ENCODE measurements around the gene ATXN7L2. TPM values are rescaled to one million over a fixed set of nuclear protein-coding genes. Genes with fewer than 3 reads are reported as not detected.

The ATXN7L2 gene
- total RNA-seq, 1 experiment from 2014 or later = 17.3 TPM

DNA sequence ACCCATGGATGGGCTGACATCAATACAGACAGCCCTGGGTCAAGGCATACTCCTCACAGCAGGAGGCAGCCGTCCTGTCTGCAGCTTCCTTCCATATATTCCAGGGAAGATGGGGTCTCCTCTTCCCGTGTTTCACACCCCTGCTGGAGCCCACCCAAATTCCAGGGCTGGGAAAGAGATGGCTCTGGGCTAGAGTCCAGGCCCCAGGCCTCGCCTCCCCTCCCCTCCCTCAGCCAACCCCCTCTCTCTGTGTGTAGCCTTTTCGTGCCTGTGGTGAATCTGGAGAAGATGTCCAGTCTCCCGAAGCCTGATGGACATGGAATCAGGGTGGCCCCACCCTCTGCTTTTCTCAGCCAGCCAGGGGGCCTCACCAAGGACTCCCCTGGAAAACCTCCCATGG is 3.6 kb downstream of the ATXN7L2 start:
- no peak overlapping the region for H3K14ac ChIP-seq (ENCODE audit: insufficient read depth, low read length)
- no peak overlapping the region for H2BK15ac ChIP-seq (ENCODE audit: low read depth, low read length)
- H3K4ac ChIP-seq (ENCODE audit: low read depth, low read length) = no peak overlapping the region
- no peak overlapping the region for H4K91ac ChIP-seq (ENCODE audit: insufficient read length, low read depth, low read length)
- peaks cover 5 to 52% (median 11%) of the 10 kb centered on the region in 3 experiments; a peak in 6 of 7 replicates for H3K36me3 Mint-ChIP-seq (ENCODE audit: insufficient read depth in 1 of 3, low read depth in 3 of 3)
- H2BK5ac ChIP-seq (ENCODE audit: insufficient read length, low read length) = no peak overlapping the region
- no peaks in the 10 kb centered on the region for H3K79me2 ChIP-seq (ENCODE audit: insufficient read depth, low read length)
- H3K4me1 Mint-ChIP-seq = peaks cover 17 to 30% of the 10 kb centered on the region in 2 experiments
- H3K9ac ChIP-seq (ENCODE audit: extremely low read depth, insufficient read length, low read length) = no peak overlapping the region
- peaks cover 15% of the 10 kb centered on the region for H3K23me2 ChIP-seq (ENCODE audit: insufficient read length, low read depth, low read length, poor library complexity, severe bottlenecking)
- H4K20me1 ChIP-seq (ENCODE audit: control insufficient read depth, insufficient read depth, insufficient read length) = no peaks in the 10 kb centered on the region
- no peaks in the 10 kb centered on the region for H3K79me1 ChIP-seq (ENCODE audit: insufficient read depth, low read depth, low read length, poor library complexity, severe bottlenecking)
- no peak overlapping the region for H2BK12ac ChIP-seq (ENCODE audit: insufficient read length, low read depth, low read length)
- H3K27ac ChIP-seq (ENCODE audit: insufficient read length, low read depth, low read length) = no peak overlapping the region
- H3K27me3 ChIP-seq (ENCODE audit: insufficient read depth, low read length) = no peaks in the 10 kb centered on the region
- H3K9me3 ChIP-seq (ENCODE audit: control insufficient read depth, low read depth, low read length) = no peaks in the 10 kb centered on the region
- no peak for DNase-seq
- H2BK20ac ChIP-seq (ENCODE audit: low read depth, low read length, poor library complexity, severe bottlenecking) = no peak overlapping the region
- H3K56ac ChIP-seq (ENCODE audit: insufficient read length, low read depth, low read length) = no peak overlapping the region
- no peak overlapping the region for H2AK5ac ChIP-seq (ENCODE audit: insufficient read length, low read length)
- no peak overlapping the region for H3K4me3 Mint-ChIP-seq
- H4K5ac ChIP-seq (ENCODE audit: insufficient read length, low read depth, low read length) = no peak overlapping the region
- no peak overlapping the region for H3T11ph ChIP-seq (ENCODE audit: low read length)
- H3K27ac Mint-ChIP-seq = no peak overlapping the region
- H3K27me3 Mint-ChIP-seq (ENCODE audit: low read depth) = peaks cover 4% of the 10 kb centered on the region
- no peak overlapping the region for H2BK120ac ChIP-seq (ENCODE audit: low read depth, low read length, poor library complexity, severe bottlenecking)
- TF ChIP-seq, protein P1, sequence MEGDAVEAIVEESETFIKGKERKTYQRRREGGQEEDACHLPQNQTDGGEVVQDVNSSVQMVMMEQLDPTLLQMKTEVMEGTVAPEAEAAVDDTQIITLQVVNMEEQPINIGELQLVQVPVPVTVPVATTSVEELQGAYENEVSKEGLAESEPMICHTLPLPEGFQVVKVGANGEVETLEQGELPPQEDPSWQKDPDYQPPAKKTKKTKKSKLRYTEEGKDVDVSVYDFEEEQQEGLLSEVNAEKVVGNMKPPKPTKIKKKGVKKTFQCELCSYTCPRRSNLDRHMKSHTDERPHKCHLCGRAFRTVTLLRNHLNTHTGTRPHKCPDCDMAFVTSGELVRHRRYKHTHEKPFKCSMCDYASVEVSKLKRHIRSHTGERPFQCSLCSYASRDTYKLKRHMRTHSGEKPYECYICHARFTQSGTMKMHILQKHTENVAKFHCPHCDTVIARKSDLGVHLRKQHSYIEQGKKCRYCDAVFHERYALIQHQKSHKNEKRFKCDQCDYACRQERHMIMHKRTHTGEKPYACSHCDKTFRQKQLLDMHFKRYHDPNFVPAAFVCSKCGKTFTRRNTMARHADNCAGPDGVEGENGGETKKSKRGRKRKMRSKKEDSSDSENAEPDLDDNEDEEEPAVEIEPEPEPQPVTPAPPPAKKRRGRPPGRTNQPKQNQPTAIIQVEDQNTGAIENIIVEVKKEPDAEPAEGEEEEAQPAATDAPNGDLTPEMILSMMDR (conservative IDR thresholded peaks at IDR 0.05) = no peak
- peaks cover 2% of the 10 kb centered on the region; the same call in 1 of the 2 replicates for H3K4me1 ChIP-seq (ENCODE audit: insufficient read depth, low read length)
- WGBS (ENCODE audit: extremely low coverage, insufficient read length, low lambda C conversion rate) = no CpG with 5 or more reads among the region's 5 CpGs
- no peak overlapping the region for H3K4me2 ChIP-seq (ENCODE audit: insufficient read depth, insufficient read length, low read length)
- no peaks in the 10 kb centered on the region for H3K9me3 Mint-ChIP-seq
- H2AFZ ChIP-seq (ENCODE audit: low read length) = no peak overlapping the region
- H3K23ac ChIP-seq (ENCODE audit: insufficient read length, low read depth, low read length) = no peak overlapping the region
- no peak overlapping the region for H4K8ac ChIP-seq (replicated peaks; ENCODE audit: insufficient read length, low read depth, low read length)
- H3K18ac ChIP-seq (ENCODE audit: insufficient read length, low read depth, low read length) = no peak overlapping the region

All from H9 (cell line).